B cell (primary cell): ENCODE results near the gene MANBA. TPM values are rescaled to one million over a fixed set of nuclear protein-coding genes. Genes with fewer than 3 reads are reported as not detected.

ENCODE experiments used
- ATAC-seq: fragments of 200-7000 bp; cut with Tn5 transposase; one replicate; pipeline ENCODE4 v1.10.0; 2021; ENCODE audit warnings: low read depth, mild to moderate bottlenecking, moderate number of reproducible peaks, moderate library complexity
- CTCF ChIA-PET: fragments of 350-600 bp; sonication (Branson Sonifier 250); formaldehyde crosslinking; loops from one replicate; lab custom pipeline; 2021; ENCODE audit warnings: antibody characterized with exemption, inconsistent platforms; lab: Charles Lee
- POLR2A ChIA-PET: fragments of 350-600 bp; sonication (Branson Sonifier 250); formaldehyde crosslinking; loops from one replicate; lab custom pipeline; 2021; ENCODE audit warnings: antibody characterized with exemption; lab: Charles Lee
- DNase-seq: peaks from one replicate; pipeline ENCODE4 v3.0.0; 2013
- H2AFZ ChIP-seq: 2 replicates; pipeline ENCODE4 v1.6.1; 2012; ENCODE audit warnings: mild to moderate bottlenecking, low read depth, low read length; ENCODE audit not compliant: insufficient read depth, poor library complexity, severe bottlenecking
- H3K27ac ChIP-seq, 2 donors: 1 replicate in 1 of 2; 2 replicates in 1 of 2; pipeline ENCODE4 v1.5.1; 2012 to 2013; ENCODE audit warnings: low read length in 2 of 2, mild to moderate bottlenecking in 2 of 2, moderate library complexity in 1 of 2
- H3K27me3 ChIP-seq, 4 experiments: fragments of 200-600 bp in 1 of 4; sonication (generic) in 1 of 4; replicated peaks in 1 of 4; 1 replicate in 2 of 4; 2 replicates in 2 of 4; pipeline versions ENCODE4 v1.6.1 to v1.7.0; 2013 to 2016; ENCODE audit warnings: low read length in 3 of 4, mild to moderate bottlenecking in 2 of 4, mixed read lengths in 1 of 4, moderate library complexity in 1 of 4; ENCODE audit not compliant: insufficient read depth in 4 of 4, control insufficient read depth in 3 of 4; ENCODE audit errors: control extremely low read depth in 1 of 4
- H3K36me3 ChIP-seq, 2 experiments: replicated peaks in 1 of 2; 1 replicate in 1 of 2; 2 replicates in 1 of 2; pipeline versions ENCODE4 v1.6.1 to v1.7.1; 2013; ENCODE audit warnings: low read length in 1 of 2; ENCODE audit not compliant: insufficient read depth in 2 of 2, control insufficient read depth in 1 of 2; ENCODE audit errors: control extremely low read depth in 1 of 2, extremely low read depth in 1 of 2
- H3K4me1 ChIP-seq, 2 donors: fragments of 200-600 bp in 1 of 2; sonication (generic) in 1 of 2; 1 replicate in 1 of 2; 2 replicates in 1 of 2; pipeline versions ENCODE4 v1.5.1 to v1.6.1; 2013 to 2017; ENCODE audit warnings: low read length in 2 of 2; ENCODE audit not compliant: control insufficient read depth in 2 of 2, insufficient read depth in 2 of 2
- H3K4me2 ChIP-seq: replicated peaks from 2 replicates; pipeline ENCODE3; 2012; ENCODE audit warnings: mild to moderate bottlenecking, low read depth, low read length; ENCODE audit not compliant: poor library complexity, severe bottlenecking
- H3K4me3 ChIP-seq, 5 experiments: fragments of 200-600 bp in 1 of 5; sonication (generic) in 1 of 5; 1 replicate in 3 of 5; 2 replicates in 2 of 5; pipeline versions ENCODE4 v1.5.1 to v1.7.0; 2011 to 2016; ENCODE audit warnings: low read length in 4 of 5, mild to moderate bottlenecking in 4 of 5, low read depth in 2 of 5, control low read depth in 1 of 5, moderate library complexity in 1 of 5; ENCODE audit not compliant: insufficient read depth in 1 of 5; ENCODE audit errors: control extremely low read depth in 1 of 5, extremely low read depth in 1 of 5
- H3K79me2 ChIP-seq: fragments of 200-600 bp; sonication (generic); one replicate; pipeline ENCODE4 v1.6.0; 2016; ENCODE audit warnings: low read length; ENCODE audit not compliant: control insufficient read depth, insufficient read depth
- H3K9ac ChIP-seq: fragments of 200-600 bp; sonication (generic); 2 replicates; pipeline ENCODE4 v1.6.1; 2017; ENCODE audit warnings: mild to moderate bottlenecking, low read length, moderate library complexity
- H3K9me3 ChIP-seq, 3 donors: one replicate each; pipeline versions ENCODE4 v1.6.1 to v1.7.1; 2013; ENCODE audit warnings: low read length in 2 of 3; ENCODE audit not compliant: control insufficient read depth in 2 of 3, insufficient read depth in 1 of 3; ENCODE audit errors: control extremely low read depth in 1 of 3
- H4K20me1 ChIP-seq: 2 replicates; pipeline ENCODE4 v1.6.0; 2012; ENCODE audit warnings: mild to moderate bottlenecking, low read length; ENCODE audit not compliant: insufficient read depth, control insufficient read depth, poor library complexity, severe bottlenecking
- H3K27ac Mint-ChIP-seq: one replicate; pipeline ENCODE4 v1.8.0; 2021; ENCODE audit warnings: mixed read lengths
- H3K27me3 Mint-ChIP-seq: one replicate; pipeline ENCODE4 v1.8.0; 2021; ENCODE audit warnings: mixed read lengths
- H3K4me1 Mint-ChIP-seq: one replicate; pipeline ENCODE4 v1.8.0; 2021; ENCODE audit warnings: mixed read lengths
- H3K4me3 Mint-ChIP-seq: one replicate; pipeline ENCODE4 v1.8.0; 2021; ENCODE audit warnings: mixed read lengths
- H3K9me3 Mint-ChIP-seq: one replicate; pipeline ENCODE4 v1.8.0; 2022; ENCODE audit warnings: mixed read lengths; ENCODE audit not compliant: insufficient read depth
- EZH2 ChIP-seq: IDR thresholded peaks from 2 replicates; pipeline ENCODE4 v1.6.1; 2012; ENCODE audit warnings: borderline replicate concordance, low read depth, mild to moderate bottlenecking, moderate library complexity, low read length; ENCODE audit not compliant: insufficient read depth, poor library complexity, severe bottlenecking
- WGBS: methylation state at CpG from one replicate; pipeline ENCODE4 v1.1.5; 2013; ENCODE audit warnings: missing lambda C conversion rate; ENCODE audit not compliant: insufficient coverage; 5-methylcytosine and 5-hydroxymethylcytosine counted together
- intact Hi-C: fragments of 100-400 bp; cut with micrococcal nuclease; formaldehyde crosslinking; loops from one replicate; pipeline ENCODE4 v1.10.0; 2022
- polyA plus RNA-seq: library from polyadenylated mRNA; depleted of rRNA; stranded (reverse); fragments of >200 nt; gene quantifications from 2 replicates; pipeline ENCODE4 v1.2.3, GENCODE V29; 2012
- total RNA-seq, 2 donors: library from RNA; stranded (reverse); fragments of 120-200 nt in 1 of 2; gene quantifications; 1 replicate in 1 of 2; 2 replicates in 1 of 2; pipeline versions ENCODE4 v1.2.3 to v1.2.4, GENCODE V29; 2013 to 2022
- TF ChIP-seq, protein P1 (sequence below): fragments of 200-600 bp; IDR thresholded peaks from one replicate; pipeline ENCODE4 v1.8.0; 2022; ENCODE audit warnings: antibody characterized with exemption, mild to moderate bottlenecking

MANBA gene
- total and polyA plus RNA-seq, 2 donors (not counting 1 experiment from before 2014, with no cell fraction given), result 91.6 to 119 TPM

GRCh38 chr4:102794999-102795398, 34.2 kb upstream of the MANBA start:
- Histone ChIP-seq H2AFZ (no peak overlapping the region), H3K9me3 (no peaks in the 10 kb centered on the region), H3K4me2 (no peak overlapping the region), H3K27ac (no peak overlapping the region), H3K9ac (no peak overlapping the region), H3K27me3 (no peaks in the 10 kb centered on the region), H4K20me1 (no peaks in the 10 kb centered on the region), H3K36me3 (peaks cover 4 to 53% of the 10 kb centered on the region in 2 experiments), H3K4me3 (no peak overlapping the region), H3K4me1 (no peaks in the 10 kb centered on the region), H3K79me2 (no peaks in the 10 kb centered on the region)
- no peak for ATAC-seq
- intact Hi-C loops, result loop anchor here (5.0 kb wide), 2 partner anchors 32 to 53 kb away; partner anchors contain the start of gene UBE2D3
- DNase-seq, result no peak
- WGBS, result no CpG with 5 or more reads among the region's 2 CpGs
- TF ChIP-seq, protein P1, sequence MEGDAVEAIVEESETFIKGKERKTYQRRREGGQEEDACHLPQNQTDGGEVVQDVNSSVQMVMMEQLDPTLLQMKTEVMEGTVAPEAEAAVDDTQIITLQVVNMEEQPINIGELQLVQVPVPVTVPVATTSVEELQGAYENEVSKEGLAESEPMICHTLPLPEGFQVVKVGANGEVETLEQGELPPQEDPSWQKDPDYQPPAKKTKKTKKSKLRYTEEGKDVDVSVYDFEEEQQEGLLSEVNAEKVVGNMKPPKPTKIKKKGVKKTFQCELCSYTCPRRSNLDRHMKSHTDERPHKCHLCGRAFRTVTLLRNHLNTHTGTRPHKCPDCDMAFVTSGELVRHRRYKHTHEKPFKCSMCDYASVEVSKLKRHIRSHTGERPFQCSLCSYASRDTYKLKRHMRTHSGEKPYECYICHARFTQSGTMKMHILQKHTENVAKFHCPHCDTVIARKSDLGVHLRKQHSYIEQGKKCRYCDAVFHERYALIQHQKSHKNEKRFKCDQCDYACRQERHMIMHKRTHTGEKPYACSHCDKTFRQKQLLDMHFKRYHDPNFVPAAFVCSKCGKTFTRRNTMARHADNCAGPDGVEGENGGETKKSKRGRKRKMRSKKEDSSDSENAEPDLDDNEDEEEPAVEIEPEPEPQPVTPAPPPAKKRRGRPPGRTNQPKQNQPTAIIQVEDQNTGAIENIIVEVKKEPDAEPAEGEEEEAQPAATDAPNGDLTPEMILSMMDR, result no peak
- TF ChIP-seq EZH2, result no peak
- POLR2A ChIA-PET, result no interaction called here
- Mint-ChIP-seq H3K27ac (no peak overlapping the region), H3K4me3 (no peak overlapping the region), H3K9me3 (no peaks in the 10 kb centered on the region), H3K27me3 (no peaks in the 10 kb centered on the region), H3K4me1 (peaks cover 3% of the 10 kb centered on the region)
- CTCF ChIA-PET, result interaction anchor here (1.4 kb wide), 1 partner anchor 34 kb away, joined by 3 read pairs; the partner anchor contains the start of gene MANBA

DNA sequence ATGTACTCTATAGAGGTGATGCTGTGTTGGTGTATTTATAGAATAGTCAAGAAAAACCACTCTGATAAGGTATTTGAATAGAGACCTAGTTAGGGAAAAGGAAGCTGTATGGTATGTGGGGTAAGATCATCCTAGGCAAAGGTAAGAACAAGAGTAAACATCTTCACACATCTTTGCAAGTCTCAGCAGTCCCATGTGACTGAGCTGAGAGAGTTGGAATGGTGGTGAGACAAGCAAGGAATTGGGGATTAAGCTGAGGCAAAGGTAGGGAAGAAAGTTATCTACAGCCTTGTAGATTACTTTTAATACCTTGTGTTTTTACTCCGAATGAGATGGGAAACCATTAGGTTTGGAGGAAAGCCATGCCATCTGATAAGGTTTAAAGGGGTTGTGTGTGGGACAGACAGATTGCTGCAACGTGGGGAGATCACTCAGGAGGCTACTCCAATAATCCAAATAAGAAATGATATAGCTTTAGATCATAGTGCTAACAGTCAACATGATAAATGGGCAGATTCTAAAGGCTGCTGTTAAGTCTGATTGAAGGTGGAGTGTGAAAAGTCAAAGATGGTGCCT, 31.7 kb upstream of the MANBA start:
- POLR2A ChIA-PET, result no interaction called here
- Histone ChIP-seq H3K4me3 (no peak overlapping the region), H3K79me2 (no peaks in the 10 kb centered on the region), H3K4me2 (no peak overlapping the region), H3K27ac (no peak overlapping the region), H3K9me3 (no peaks in the 10 kb centered on the region), H3K36me3 (peaks cover 3 to 30% of the 10 kb centered on the region in 2 experiments), H3K4me1 (no peaks in the 10 kb centered on the region), H2AFZ (no peak overlapping the region), H4K20me1 (no peaks in the 10 kb centered on the region), H3K9ac (no peak overlapping the region), H3K27me3 (no peaks in the 10 kb centered on the region)
- no CpG with 5 or more reads among the region's 2 CpGs for WGBS
- CTCF ChIA-PET, result no interaction called here
- H3K4me3 Mint-ChIP-seq, result no peak overlapping the region
- DNase-seq (no peak), ATAC-seq (no peak)
- no peaks in the 10 kb centered on the region for H3K27me3 Mint-ChIP-seq
- intact Hi-C loops, result loop anchor here (5.0 kb wide), 1 partner anchor 35 kb away; the partner anchor contains the start of gene UBE2D3
- TF ChIP-seq EZH2, result no peak
- TF ChIP-seq, protein P1, result no peak
- H3K27ac Mint-ChIP-seq, result no peak overlapping the region
- H3K4me1 Mint-ChIP-seq, result peaks cover 7% of the 10 kb centered on the region
- H3K9me3 Mint-ChIP-seq, result peaks cover 1% of the 10 kb centered on the region
